MM.1S (cell line): Measurements from ENCODE around the gene NMNAT3.

Source experiments
- DNase-seq: peaks from one replicate; pipeline ENCODE4 v3.0.0-alpha.2; 2015
- H2AFZ ChIP-seq: fragments of 300-600 bp; sonication (generic); 2 replicates; pipeline ENCODE4 v1.6.0; 2016; ENCODE audit warnings: antibody characterized with exemption, low read length
- H3F3A ChIP-seq: fragments of 300-600 bp; sonication (generic); 2 replicates; pipeline ENCODE4 v1.6.1; 2016; ENCODE audit warnings: mild to moderate bottlenecking, antibody characterized with exemption, low read length, moderate library complexity, mixed read lengths; ENCODE audit not compliant: insufficient read depth
- H3K27ac ChIP-seq: fragments of 300-600 bp; sonication (generic); 2 replicates; pipeline ENCODE4 v1.5.1; 2016; ENCODE audit warnings: mild to moderate bottlenecking, low read length
- H3K27me3 ChIP-seq: fragments of 300-600 bp; sonication (generic); replicated peaks from 2 replicates; pipeline ENCODE4 v1.6.0; 2016; ENCODE audit warnings: low read length; ENCODE audit not compliant: insufficient read depth
- H3K36me3 ChIP-seq: fragments of 300-600 bp; sonication (generic); replicated peaks from 2 replicates; pipeline ENCODE4 v1.6.1; 2016; ENCODE audit warnings: mild to moderate bottlenecking, low read length, mixed read lengths; ENCODE audit not compliant: insufficient read depth
- H3K4me1 ChIP-seq: fragments of 300-600 bp; sonication (generic); 2 replicates; pipeline ENCODE4 v1.6.1; 2016; ENCODE audit warnings: low read length, mixed read lengths
- H3K4me2 ChIP-seq: fragments of 300-600 bp; sonication (generic); 2 replicates; pipeline ENCODE4 v1.6.0; 2016; ENCODE audit warnings: low read depth, low read length
- H3K4me3 ChIP-seq: fragments of 300-600 bp; sonication (generic); 2 replicates; pipeline ENCODE4 v1.5.1; 2016; ENCODE audit warnings: low read length, mixed read lengths
- H3K79me2 ChIP-seq: fragments of 300-600 bp; sonication (generic); 2 replicates; pipeline ENCODE4 v1.6.1; 2016; ENCODE audit warnings: mixed run types, low read length, mixed read lengths
- H3K9ac ChIP-seq: fragments of 300-600 bp; sonication (generic); 2 replicates; pipeline ENCODE4 v1.6.1; 2016; ENCODE audit warnings: low read length, mixed read lengths
- H3K9me2 ChIP-seq: fragments of 300-600 bp; sonication (generic); replicated peaks from 2 replicates; pipeline ENCODE4 v1.6.1; 2016; ENCODE audit warnings: mild to moderate bottlenecking, low read length, mixed read lengths; ENCODE audit not compliant: insufficient read depth
- H3K9me3 ChIP-seq: fragments of 300-600 bp; sonication (generic); replicated peaks from 2 replicates; pipeline ENCODE4 v1.6.1; 2016; ENCODE audit warnings: mild to moderate bottlenecking, low read length, mixed read lengths; ENCODE audit not compliant: insufficient read depth
- H4K20me1 ChIP-seq: fragments of 300-600 bp; sonication (generic); 2 replicates; pipeline ENCODE4 v1.6.1; 2016; ENCODE audit warnings: mild to moderate bottlenecking, low read length, moderate library complexity, mixed read lengths; ENCODE audit not compliant: insufficient read depth
- EZH2 ChIP-seq: fragments of 300-600 bp; sonication (generic); optimal IDR thresholded peaks from 2 replicates; pipeline ENCODE3; 2017; ENCODE audit warnings: low read depth, mild to moderate bottlenecking, antibody characterized with exemption, low read length, mixed read lengths
- EZH2phosphoT487 ChIP-seq: fragments of 300-600 bp; sonication (generic); IDR thresholded peaks from 2 replicates; pipeline ENCODE4 v1.6.1; 2018; ENCODE audit warnings: antibody characterized with exemption, low read length
- TF ChIP-seq, protein P1 (sequence below): fragments of 300-600 bp; sonication (generic); IDR thresholded peaks from 2 replicates; pipeline ENCODE4 v1.5.1; 2016; ENCODE audit warnings: antibody characterized with exemption, low read length, mixed read lengths

Gene NMNAT3

DNA sequence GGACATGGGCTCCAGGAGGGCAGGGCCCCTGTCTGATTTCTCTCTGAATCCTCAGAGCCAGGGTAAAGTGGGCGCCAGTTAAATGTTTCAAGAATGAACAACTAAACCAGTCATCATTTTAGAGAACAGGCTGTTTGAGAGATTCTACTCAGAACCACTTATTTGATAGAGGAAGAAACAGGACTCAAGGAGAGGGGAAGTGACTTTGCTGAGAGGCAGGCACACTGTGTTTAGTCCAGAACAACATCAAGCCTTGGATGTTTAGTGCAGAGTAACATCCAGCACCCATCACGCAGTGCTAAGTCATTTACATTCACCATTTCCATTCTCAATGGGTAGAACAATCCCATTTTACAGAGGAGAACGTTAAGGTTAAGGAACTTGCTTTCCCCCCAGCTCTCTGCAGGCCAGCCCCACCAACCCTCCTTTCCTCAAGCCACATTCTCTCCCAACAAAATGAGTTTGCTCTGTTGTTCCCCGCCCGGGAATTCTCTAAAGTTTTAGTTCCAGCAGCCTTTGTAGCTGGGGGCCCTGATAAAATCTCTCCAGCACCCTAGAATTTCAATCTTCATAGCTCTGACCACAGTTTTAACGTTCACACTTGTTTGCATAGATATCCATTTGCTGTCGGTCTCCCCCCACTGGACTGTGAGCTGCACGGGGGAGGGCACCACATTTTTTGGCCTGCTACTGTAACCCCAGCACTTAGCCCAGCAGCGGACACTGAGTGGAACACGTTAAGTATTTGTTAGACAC, 962 bp downstream of the NMNAT3 start:
- no peaks in the 10 kb centered on the region for H3K9me3 ChIP-seq
- H3K79me2 ChIP-seq, result no peaks in the 10 kb centered on the region
- H3K27me3 ChIP-seq, result no peaks in the 10 kb centered on the region
- H4K20me1 ChIP-seq, result no peaks in the 10 kb centered on the region
- H3K4me3 ChIP-seq, result peak overlapping the region; percentile 71
- peak overlapping the region; percentile 94 for H2AFZ ChIP-seq
- peak overlapping the region; percentile 75 for H3K9ac ChIP-seq
- no peak for DNase-seq
- H3F3A ChIP-seq, result peaks cover 10% of the 10 kb centered on the region; the same call in 1 of the 2 replicates
- no peaks in the 10 kb centered on the region for H3K9me2 ChIP-seq
- TF ChIP-seq EZH2phosphoT487, result no peak
- TF ChIP-seq, protein P1, sequence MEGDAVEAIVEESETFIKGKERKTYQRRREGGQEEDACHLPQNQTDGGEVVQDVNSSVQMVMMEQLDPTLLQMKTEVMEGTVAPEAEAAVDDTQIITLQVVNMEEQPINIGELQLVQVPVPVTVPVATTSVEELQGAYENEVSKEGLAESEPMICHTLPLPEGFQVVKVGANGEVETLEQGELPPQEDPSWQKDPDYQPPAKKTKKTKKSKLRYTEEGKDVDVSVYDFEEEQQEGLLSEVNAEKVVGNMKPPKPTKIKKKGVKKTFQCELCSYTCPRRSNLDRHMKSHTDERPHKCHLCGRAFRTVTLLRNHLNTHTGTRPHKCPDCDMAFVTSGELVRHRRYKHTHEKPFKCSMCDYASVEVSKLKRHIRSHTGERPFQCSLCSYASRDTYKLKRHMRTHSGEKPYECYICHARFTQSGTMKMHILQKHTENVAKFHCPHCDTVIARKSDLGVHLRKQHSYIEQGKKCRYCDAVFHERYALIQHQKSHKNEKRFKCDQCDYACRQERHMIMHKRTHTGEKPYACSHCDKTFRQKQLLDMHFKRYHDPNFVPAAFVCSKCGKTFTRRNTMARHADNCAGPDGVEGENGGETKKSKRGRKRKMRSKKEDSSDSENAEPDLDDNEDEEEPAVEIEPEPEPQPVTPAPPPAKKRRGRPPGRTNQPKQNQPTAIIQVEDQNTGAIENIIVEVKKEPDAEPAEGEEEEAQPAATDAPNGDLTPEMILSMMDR, result no peak
- no peak for TF ChIP-seq EZH2
- H3K4me1 ChIP-seq, result 0 out of 2 replicates have a peak, but pooled peaks cover 4% of the 10 kb centered on the region
- peak overlapping the region; percentile 80; the same call in 1 of the 2 replicates for H3K27ac ChIP-seq
- H3K36me3 ChIP-seq, result no peaks in the 10 kb centered on the region
- H3K4me2 ChIP-seq, result peak overlapping the region; percentile 89

DNA sequence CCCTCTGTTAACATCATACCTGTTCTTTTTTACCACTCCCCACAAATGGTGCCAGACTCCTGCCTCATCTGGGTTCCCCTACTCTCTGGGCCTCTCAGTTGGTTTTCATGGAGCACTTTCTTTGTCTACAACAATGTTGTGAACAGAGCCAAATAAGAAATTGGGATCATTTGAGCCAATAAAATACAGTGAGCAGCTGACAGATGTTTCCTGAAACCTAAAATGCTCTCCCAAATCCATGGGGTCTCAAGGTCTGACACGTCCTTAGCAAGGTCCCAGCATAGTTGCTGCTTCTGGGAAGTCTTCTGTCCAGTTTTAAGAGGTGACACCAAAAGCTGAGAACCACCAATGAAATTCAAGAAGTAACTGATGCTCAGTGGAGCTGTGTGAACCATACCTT, 1.7 kb downstream of the NMNAT3 start:
- no peaks in the 10 kb centered on the region for H3K9me2 ChIP-seq
- 0 out of 2 replicates have a peak, but pooled peaks cover 4% of the 10 kb centered on the region for H3K4me1 ChIP-seq
- H2AFZ ChIP-seq, result no peak overlapping the region
- H3K79me2 ChIP-seq, result no peaks in the 10 kb centered on the region
- no peaks in the 10 kb centered on the region for H3K36me3 ChIP-seq
- no peaks in the 10 kb centered on the region for H3K27me3 ChIP-seq
- H3K9ac ChIP-seq, result no peak overlapping the region
- no peak for DNase-seq
- peaks cover 10% of the 10 kb centered on the region; the same call in 1 of the 2 replicates for H3F3A ChIP-seq
- no peaks in the 10 kb centered on the region for H4K20me1 ChIP-seq
- no peak overlapping the region for H3K4me3 ChIP-seq
- no peak overlapping the region for H3K27ac ChIP-seq
- TF ChIP-seq EZH2phosphoT487, result no peak
- TF ChIP-seq, protein P1, result no peak
- no peak for TF ChIP-seq EZH2
- H3K9me3 ChIP-seq, result no peaks in the 10 kb centered on the region
- no peak overlapping the region for H3K4me2 ChIP-seq

DNA sequence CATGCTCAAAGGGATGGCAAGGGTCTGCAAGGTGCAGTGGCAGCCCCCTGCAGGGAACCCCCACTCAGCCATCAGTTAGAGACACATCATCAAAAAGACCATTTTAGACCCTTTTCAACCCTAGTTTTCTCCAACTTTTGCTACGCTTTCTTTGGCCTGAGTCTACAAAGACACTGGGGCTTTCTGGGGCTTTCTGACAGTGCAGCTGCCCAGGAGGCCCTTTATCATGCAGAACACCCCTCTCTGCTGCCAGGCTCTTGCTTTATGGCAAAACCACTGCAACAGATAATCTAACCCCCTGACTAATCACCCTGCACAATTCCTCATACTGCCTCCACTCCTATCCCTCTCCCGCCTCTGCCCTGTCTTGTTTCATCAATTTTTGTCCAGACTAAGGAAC, 2.4 kb downstream of the NMNAT3 start:
- no peak for TF ChIP-seq EZH2phosphoT487
- TF ChIP-seq EZH2, result no peak
- TF ChIP-seq, protein P1, result no peak
- no peak overlapping the region for H3K4me2 ChIP-seq
- H3K4me1 ChIP-seq, result 0 out of 2 replicates have a peak, but pooled peaks cover 4% of the 10 kb centered on the region
- no peaks in the 10 kb centered on the region for H4K20me1 ChIP-seq
- H3K9me3 ChIP-seq, result no peaks in the 10 kb centered on the region
- H3K9ac ChIP-seq, result no peak overlapping the region
- H3K79me2 ChIP-seq, result no peaks in the 10 kb centered on the region
- no peak overlapping the region for H3K27ac ChIP-seq
- H2AFZ ChIP-seq, result no peak overlapping the region
- no peaks in the 10 kb centered on the region for H3K27me3 ChIP-seq
- no peak for DNase-seq
- no peaks in the 10 kb centered on the region for H3K9me2 ChIP-seq
- H3K36me3 ChIP-seq, result no peaks in the 10 kb centered on the region
- peaks cover 10% of the 10 kb centered on the region; the same call in 1 of the 2 replicates for H3F3A ChIP-seq
- H3K4me3 ChIP-seq, result no peak overlapping the region
